OCI-M2 (cell line): Measurements from ENCODE around the gene ACBD4.
"Not testable (repeated sequence)": the region's sequence is repeated elsewhere in the genome, so short reads cannot be mapped to it uniquely, and the experiment has no call there.

Experiments used
- DNase-seq: peaks from one replicate; lab custom pipeline; 2025; ENCODE audit not compliant: unreplicated experiment; lab: John Stamatoyannopoulos, UW

ACBD4 gene

DNA sequence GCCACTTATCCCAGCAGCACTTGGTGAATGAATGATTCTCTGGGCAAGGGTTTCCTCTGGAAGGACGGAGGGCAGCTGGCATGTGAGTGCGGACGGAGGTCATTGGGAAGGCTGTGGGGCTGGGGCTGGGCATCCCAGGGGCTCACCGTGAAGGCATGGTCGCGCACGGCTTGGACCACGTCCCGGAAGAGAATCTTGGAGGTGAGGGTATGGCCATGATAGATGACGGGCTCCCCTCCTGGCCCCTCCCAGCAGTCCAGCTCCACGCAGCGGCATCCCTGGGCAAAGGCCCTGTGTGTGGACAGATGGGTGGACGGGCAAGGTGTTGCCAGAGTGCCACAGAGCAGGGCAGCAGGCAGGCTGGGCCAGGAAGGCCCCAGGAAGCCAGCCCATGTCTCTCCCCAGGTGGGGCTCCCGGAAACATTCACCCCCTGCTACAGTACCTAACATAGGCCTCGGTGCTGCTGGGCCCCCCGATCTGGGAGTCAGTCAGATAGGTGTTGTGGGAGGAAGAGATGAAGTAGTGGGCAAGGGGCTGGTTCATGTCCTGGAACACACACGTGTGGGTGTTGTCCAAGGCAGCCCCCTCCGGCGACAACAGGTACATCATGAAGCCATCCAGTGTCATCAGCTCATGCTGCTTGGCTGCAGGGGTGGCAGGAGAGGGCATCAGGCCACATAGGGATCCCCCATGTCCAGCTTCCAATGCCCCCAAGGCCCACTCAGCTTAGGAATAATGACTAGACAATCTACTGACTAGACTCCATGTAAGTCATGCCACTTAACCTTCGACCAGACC lies 17.4 kb upstream of the ACBD4 start:
- no peak for DNase-seq

- no peak for DNase-seq
These were observed 16.8 kb upstream of the ACBD4 start for GRCh38 chr17:45118691-45119090.

DNA sequence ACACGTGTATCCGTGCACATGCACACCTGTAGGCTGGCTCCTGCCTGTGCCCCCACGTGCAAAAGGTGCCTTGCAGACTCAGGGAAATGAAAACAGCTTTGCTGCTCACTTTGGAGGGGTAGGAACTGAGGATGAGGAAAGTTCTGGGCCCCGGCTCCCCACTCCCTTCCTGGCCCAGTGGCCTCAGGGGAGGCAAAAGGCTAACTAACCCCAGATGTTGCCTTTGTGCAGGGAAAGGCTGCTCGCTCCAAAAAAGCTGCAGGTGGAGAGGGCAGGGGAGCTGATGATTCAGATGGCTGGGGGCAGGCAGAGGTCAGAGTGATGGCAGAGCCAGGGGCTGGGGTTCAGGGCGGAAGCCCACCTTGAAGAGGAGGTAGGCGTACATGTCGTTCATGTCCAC lies 15.5 kb upstream of the ACBD4 start:
- no peak for DNase-seq

DNA sequence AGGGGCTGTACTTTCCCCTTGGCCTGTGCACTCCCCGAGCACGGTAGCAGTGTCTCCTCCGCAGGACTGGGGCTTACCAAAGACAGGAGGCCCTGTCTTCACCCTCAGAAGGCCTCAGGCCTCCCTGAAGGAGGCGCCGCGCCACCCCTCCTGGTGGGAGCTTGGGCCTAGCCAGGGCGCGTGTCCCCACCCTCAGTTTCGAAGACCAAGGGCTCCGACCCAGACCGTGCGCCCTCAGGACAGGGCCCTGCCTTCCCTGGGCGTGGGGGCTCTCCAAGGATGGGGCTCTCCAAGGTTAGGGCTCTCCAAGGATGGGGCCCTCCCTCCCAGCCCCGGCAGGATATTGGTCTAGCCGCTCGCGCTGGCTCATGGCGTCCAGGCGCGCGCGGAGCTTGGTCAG lies 14.9 kb upstream of the ACBD4 start:
- DNase-seq = no peak

- DNase-seq = no peak
These were observed 14.4 kb upstream of the ACBD4 start for GRCh38 chr17:45121055-45121454.

- DNase-seq = no peak
These were observed 12.3 kb upstream of the ACBD4 start for GRCh38 chr17:45123076-45123770.

DNA sequence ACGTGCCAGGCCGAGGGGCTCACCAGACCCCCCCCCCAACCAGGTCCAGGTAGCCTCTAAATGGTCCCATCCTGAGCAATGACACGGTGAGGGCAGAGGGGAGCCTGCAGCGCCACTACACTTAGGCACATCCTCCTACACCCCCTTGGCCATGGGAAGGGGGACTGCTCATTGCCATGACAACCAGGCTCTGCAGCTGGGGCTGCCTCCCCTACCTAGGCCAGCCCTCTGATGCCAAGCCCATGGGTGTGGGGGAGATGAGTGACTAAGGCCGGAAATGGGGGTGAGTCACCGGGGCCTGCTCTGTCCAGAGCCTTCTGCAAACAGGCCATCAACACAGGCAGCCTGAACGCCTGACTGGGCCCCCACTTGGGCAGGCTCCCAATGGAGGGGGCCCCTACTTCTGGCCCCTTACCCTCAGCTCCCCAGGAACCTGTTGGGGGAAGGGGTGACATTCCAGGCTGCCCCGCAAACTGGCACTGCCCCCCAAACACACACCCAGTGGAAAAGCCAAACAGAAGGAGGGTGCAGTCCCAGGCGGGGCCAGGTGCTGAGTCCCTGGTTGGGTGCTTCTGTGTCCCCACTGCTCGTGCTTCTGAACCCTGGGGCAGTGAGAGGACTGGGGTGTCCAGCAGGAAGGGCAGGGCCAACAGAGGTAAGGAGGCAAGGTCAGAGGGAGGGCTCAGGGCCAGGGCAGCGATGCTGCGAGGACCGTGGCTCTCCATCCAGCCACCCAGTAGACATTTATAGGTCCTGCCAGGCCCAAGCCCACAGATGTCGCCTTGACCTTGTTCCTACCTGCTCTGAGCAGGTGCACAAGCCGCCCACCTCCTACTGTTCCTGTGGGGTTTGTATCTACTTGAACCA lies 11.3 kb upstream of the ACBD4 start:
- DNase-seq = no peak

DNA sequence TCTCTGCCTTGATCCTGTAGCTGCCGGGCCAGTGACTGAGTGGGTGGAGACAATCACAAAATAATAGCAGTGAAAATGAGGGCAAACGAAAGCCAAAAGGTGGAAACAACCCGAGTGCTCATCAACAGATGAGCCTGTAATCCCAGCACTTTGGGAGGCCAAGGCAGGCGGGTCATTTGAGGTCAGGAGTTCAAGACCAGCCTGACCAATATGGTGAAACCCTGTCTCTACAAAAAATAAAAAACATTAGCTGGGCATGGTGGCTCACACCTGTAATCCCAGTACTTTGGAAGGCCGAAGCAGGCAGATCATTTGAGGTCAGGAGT lies 10.7 kb upstream of the ACBD4 start:
- DNase-seq = not testable (repeated sequence)

DNA sequence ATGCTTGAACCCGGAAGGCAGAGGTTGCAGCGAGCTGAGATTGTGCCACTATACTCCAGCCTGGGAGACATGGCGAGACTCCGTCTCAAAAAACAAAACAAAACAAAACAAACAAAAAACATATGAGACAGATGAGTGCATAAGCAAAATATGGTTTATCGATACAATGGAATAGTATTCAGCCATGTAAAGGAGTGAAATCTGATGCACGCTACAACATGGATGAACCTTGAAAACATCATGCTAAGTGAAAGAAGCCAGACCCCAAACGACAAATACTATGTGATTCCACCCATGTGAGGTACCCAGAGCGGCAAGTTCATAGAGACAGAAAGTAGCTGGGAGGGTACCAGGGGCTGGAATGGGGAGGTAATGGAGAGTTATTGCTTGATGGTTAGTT lies 10.0 kb upstream of the ACBD4 start:
- DNase-seq = no peak

GRCh38 chr17:45127207-45127547 lies 8.3 kb upstream of the ACBD4 start:
- DNase-seq = no peak

GRCh38 chr17:45127548-45128300 lies 7.8 kb upstream of the ACBD4 start:
- DNase-seq = no peak

- DNase-seq = no peak
These were observed 7.2 kb upstream of the ACBD4 start for GRCh38 chr17:45128331-45128730.

- no peak for DNase-seq
These were observed 6.5 kb upstream of the ACBD4 start for GRCh38 chr17:45128989-45129388.

- no peak for DNase-seq
These were observed 6.0 kb upstream of the ACBD4 start for GRCh38 chr17:45129426-45129939.

DNA sequence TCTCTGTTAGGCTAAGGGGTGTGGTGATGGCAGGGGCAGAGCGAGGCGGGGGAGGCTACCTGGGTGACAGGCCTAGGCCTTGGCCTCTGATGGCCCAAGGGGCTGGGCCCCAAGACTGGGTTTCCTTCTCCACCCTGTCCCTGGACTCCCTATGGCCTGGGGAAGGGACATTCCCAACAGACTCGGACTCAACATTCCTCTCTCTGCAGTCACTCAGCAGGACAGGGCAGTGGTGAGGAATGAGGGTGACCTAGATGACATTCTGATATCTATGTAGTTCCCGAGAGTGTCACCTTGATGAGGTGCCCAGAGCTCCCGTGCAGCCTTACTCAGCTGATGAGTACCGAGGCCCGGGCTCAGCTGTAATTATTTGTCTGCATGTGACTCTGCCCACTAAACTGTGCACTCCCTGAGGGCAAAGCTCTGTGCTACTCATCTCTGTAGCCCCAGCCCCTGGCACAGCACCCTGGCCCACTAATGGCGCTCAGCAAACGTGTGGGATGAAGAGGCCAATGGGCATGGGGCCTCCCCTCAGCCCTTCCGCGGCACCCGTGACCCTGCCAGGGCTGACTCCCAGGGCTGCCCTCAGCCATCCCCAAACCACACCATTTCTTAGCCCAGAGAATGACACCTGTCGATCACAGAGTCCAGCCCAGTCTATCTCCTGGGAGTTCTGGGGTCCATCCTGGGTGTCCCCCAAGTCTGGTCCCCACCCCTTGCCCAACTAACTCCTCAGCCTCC lies 5.4 kb upstream of the ACBD4 start:
- no peak for DNase-seq

DNA sequence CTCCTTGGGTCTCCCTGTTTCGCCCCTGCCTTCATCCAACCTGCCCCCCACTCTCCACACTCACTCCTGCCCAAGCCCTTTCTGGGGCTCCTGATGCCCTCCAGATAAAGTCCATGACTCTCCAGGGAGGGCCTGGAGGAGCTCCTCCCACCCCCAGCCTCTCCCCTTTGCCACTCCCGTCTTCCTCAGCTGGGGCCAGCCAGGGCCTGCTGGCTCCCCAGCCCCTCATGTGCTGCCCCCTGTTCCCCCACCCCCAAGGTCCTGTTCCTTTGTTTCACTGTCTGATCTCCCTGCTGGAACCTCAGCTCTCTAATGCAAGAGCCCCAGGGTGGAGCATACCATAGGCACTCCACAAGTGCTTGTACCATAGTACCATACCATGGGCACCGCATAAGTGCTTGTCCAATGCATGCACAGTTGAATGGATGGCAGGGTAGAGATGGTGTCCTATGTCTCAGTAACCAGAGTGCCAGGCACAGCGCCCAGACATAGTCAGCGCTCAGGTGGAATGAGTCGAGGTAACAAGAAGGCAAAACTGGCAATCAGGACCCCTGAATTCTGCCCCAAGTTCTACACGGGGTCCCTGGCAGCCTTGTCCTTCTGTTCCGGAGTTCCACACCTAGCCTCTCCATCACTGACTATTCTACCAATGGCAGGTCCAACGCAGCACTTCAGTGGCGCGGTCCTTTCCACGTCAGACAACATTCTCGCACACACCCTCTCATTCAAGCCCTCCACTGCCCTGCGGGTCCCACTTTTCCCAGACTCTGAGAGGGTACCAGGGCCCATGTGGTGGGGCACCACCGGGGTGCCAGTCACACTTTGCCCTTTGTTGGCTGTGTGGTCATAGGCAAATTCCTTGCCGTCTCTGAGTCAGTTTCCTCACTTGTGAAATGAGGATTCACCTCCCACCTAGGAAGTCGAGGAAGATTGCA lies 4.5 kb upstream of the ACBD4 start:
- no peak for DNase-seq

DNA sequence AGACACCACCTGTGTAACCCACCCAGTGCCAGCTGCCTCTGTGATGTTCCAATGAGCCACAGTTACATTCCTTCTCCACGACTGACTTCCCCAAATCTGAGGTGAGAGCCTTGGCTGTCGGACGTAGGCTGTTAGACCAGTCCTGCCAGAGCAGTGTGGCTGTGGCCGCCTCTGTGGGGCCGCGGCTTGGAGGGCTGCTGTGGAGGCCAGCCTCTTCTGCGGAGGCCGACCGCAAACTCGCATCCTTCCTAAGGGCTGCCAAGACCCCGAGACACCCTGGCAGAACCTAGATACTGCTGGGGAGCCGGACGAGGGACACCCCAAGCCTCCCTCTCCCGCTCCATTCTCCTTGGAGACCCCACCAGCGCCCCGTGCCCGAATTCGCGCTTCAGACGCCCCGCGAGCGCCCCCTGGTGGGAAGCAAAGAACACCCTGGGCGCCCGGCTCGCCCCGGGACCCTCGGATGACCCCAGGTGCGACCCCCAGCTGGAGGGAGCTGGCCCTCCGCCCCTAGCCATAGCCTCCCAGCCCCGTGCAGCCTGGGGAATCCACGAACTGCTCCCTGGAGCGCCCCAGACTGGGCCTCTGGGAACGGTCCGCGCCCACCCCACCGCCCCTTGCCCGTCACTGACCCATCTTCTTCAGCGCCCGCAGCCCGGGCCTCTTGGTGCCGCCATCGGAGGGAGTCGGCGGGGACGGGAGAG lies 3.7 kb upstream of the ACBD4 start:
- DNase-seq = no peak

- DNase-seq = no peak
These were observed 3.2 kb upstream of the ACBD4 start, which contains the start of gene PLCD3 for GRCh38 chr17:45132320-45132571. Gene PLCD3, minus strand, starts transcription at chr17:45132515. Its CDS starts 105 bp downstream, at chr17:45132410.
